Adrenal gland (tissue), 5 donors: Measurements from ENCODE around the gene ALG2.
"Not testable (repeated sequence)": the region's sequence is repeated elsewhere in the genome, so short reads cannot be mapped to it uniquely, and the experiment has no call there.

Source experiments
- POLR2A ChIP-seq, 2 donors: fragments of 450-650 bp; IDR thresholded peaks; one replicate each; pipeline ENCODE4 v1.6.1; 2017; ENCODE audit warnings: antibody characterized with exemption in 2 of 2, mild to moderate bottlenecking in 2 of 2, moderate library complexity in 1 of 2
- TF ChIP-seq, protein P1 (sequence below), 6 experiments: fragments of 450-650 bp in 4 of 6; fragments of 200-600 bp in 2 of 6; sonication (generic) in 1 of 6; IDR thresholded peaks; 1 replicate in 5 of 6; 2 replicates in 1 of 6; pipeline versions ENCODE4 v1.5.1 to v1.8.0; 2016 to 2021; ENCODE audit warnings: antibody characterized with exemption in 6 of 6, mild to moderate bottlenecking in 2 of 6, moderate library complexity in 1 of 6
- donor health status: DM: no; HTN: no; CAD: no.

- TF ChIP-seq, protein P1, sequence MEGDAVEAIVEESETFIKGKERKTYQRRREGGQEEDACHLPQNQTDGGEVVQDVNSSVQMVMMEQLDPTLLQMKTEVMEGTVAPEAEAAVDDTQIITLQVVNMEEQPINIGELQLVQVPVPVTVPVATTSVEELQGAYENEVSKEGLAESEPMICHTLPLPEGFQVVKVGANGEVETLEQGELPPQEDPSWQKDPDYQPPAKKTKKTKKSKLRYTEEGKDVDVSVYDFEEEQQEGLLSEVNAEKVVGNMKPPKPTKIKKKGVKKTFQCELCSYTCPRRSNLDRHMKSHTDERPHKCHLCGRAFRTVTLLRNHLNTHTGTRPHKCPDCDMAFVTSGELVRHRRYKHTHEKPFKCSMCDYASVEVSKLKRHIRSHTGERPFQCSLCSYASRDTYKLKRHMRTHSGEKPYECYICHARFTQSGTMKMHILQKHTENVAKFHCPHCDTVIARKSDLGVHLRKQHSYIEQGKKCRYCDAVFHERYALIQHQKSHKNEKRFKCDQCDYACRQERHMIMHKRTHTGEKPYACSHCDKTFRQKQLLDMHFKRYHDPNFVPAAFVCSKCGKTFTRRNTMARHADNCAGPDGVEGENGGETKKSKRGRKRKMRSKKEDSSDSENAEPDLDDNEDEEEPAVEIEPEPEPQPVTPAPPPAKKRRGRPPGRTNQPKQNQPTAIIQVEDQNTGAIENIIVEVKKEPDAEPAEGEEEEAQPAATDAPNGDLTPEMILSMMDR (IDR thresholded peaks at IDR 0.05), result not testable (repeated sequence)
- TF ChIP-seq POLR2A (IDR thresholded peaks at IDR 0.05), result not testable (repeated sequence)
These were observed 16.1 kb upstream of the ALG2 start for GRCh38 chr9:99237849-99238248.
